Kasumi-1 (cell line): ENCODE measurements around the gene OR10G8.

Experiments used
- DNase-seq, 2 experiments: peaks; one replicate each; lab custom pipeline; 2025; lab: John Stamatoyannopoulos, UW

OR10G8 gene

DNA sequence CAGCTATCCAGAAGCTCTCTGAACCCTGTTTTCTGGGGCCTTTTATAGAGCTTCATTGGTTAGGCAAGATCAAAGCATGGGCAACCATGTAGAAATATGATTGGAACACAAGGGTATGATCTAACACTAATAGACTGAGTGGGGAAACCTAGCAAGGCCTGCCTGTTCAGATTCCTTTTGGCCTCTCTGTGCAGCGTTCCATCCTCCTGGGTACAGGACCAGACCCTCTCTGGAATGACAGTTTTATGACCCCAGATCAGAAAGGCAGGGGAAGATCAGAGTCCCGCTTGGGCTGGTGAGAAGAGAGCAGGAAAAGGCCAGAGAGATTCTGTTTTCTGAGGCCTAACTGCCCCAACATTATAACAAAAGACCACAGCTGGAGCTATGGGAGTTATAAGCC, 52.0 kb downstream of the OR10G8 start:
- no peak for DNase-seq

DNA sequence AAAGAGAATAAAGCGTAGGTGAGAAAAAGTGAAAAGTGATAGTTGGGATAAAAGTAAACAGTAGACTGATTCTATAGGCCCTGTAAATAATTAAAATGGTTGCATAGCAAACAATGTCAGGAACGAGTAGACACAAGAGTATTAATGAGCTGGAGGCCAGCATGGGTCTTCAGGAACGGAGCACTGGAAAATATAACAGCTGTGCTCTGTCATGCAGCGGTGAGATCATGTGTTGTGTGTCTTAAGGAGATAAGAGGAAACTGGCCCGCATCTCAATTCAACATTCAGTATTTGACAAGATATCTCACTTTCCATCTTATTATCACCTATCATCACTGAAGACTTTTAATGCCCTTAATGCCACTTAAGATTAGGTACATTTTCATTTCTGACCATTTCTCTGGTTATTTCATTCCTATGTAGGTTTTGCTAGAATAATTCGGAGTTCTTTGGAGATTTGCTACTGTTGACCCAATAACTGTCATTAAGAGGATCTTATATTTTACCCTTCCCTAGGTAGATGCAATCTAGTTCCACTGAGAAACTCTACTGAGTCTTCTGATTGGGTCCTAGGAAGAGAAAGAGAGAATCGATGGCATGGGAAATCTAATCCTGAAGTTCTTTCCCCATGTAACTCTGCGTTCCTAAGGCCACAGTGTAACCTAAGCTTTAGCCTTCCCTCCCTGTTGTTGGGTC, 53.2 kb downstream of the OR10G8 start:
- DNase-seq = no peak
